ENCODE results near the gene IL1RL1.
A peak's percentile ranks its signal among the peaks of the same experiment; 100 is the strongest.
"Not testable (repeated sequence)": the region's sequence is repeated elsewhere in the genome, so short reads cannot be mapped to it uniquely, and the experiment has no call there.

IL1RL1 gene

DNA sequence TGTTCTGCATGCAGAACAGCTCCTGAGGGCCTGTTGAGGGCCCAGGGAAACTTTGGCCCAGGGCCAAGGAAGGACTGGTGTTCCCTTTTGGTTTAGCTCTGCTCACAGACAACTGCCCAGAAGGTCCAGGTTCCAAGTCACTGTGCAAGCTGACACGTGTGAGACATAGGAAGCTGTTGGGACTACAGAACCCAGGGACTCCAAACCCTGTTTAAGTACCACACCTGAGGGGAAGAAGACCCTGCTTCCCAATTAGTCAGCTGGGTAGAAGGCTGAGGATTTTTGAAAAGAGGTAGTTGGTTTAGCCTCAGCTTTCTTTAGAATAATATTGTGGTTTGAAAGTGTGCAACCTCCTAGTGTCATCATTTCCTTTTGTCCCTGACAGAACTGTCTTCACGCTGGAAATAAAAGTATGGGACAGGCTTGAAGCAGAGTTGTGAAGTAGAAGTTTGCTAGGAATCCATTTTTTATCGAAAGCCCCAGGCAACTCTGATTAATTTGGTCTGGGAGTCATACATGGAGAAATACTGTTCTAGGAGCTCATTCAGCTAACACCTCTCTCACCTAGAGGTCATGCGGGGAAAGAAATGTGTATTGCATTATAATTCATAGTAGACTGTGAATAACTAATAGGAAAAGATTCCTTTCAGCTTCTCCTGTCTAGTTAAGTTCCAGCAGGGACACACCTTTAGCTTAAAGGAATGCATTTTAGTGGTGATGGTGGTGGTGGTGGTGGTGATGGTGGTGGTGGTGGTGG lies 19.9 kb upstream of the IL1RL1 start:
- no peak for DNase-seq (ENCODE audit: low read depth in 2 of 3, low spot score in 2 of 3)

DNA sequence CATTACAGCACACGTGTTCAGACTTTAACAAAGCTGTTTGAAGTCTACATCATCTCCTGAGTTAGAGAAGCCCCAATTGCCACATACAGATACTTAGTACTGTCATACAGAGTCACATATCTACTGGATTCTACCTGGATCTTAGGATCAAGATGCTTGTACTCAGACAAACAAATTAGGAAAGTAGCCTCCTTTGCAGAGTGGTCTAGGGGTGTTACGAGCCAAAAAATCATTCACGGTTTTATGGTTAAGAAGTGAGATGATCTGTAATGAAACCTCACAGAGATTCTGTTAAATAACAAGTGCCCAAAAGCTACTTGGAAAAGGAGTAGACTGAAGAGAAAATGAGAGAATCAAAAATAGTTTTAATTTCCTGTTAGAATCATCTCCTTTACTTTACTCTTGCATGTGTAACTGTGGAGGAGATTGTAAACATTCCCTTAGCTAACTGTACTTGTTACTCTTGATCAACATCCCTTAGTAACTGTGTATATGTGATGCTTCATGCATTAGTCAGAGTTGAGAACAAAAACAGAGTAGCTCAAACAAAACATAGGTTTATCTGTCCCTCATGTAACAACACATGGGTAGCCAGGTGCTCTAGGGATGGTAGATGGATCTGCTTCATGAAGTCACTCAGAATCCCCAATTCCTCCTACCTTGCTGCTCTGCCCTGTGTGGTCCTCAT lies 16.4 kb upstream of the IL1RL1 start:
- no peak for DNase-seq (ENCODE audit: low read depth in 2 of 3, low spot score in 2 of 3)

DNA sequence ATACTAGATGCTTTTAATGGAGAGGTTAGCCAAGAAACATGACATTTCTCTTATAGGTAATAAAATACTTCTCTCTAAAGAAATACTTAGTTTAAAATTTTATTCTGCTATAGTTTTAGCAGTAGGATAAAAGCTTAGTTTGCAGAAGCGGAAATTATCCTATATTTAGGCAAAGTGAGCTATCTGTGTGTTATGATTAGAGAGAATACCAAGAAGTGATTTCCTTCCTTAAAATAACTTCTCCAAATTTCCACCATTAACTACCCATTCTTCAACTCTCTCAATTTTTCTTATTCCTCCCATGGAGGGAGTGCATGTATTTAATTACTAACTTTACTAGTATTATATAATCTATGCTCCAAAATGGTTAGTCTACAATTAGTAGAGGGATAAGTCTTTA lies 15.8 kb upstream of the IL1RL1 start:
- DNase-seq (ENCODE audit: low read depth in 2 of 3, low spot score in 2 of 3), result no peak

DNA sequence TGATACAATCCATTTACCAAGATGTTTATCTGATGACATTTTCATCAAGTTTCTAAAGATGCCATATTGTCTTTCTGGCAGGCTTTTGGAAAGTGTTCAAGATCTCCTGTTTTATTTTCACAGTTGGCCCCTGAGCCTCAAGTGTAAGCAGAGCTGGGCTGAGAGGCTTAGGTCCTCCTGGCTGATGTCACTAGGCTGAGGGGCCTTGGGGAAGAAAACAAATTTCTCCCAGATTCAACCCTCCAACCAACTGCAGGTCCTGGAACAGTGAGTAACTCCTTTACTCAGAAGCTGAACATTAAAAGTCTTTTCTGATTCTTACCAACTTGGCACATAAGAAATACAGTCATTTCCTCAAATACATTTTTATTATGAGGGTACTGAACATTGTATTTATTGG lies 14.9 kb upstream of the IL1RL1 start:
- no peak for DNase-seq (ENCODE audit: low read depth in 2 of 3, low spot score in 2 of 3)

DNA sequence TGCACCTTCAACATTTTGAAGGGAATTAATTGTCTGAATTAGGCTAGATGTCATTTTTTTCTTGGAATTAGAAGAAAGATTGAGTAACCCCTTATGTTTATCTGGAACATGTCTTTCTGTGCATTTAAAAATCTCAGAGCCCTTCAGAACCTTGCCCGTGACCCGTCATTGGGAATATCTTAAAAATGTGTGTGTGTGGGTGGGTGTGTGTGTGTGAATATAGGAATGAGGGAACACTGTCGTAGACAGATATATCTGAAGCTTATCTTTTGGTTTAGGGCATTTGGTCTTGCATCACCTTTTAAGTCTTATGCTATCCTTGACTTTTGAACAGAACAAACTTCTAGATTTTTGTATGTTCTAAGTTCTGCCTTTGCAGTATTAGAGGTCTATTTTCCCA lies 13.5 kb upstream of the IL1RL1 start:
- no peak for DNase-seq (ENCODE audit: low read depth in 2 of 3, low spot score in 2 of 3)

DNA sequence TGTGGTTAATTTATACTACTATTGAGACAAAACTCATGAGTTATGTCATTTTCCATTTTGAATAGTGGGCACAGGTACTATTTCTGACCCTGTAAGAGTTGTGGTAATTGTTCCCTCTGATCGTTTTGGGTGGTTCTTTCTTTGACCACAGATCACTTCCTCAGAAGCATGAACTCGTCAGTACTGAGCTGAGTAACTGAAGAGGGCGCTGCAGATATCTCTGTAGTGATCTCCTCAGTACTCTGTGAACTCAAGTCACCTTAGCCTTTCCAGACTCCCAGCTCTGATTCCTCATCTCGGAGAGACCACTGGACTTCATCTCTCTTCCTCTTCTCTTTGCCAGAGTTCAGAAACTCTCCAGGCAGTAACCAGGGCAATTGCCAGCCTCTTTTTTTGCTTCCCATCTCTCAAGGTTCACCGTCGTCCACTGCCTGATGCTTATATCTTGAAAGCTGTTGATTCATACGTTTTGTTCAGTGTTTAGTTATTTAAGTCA lies 9.4 kb upstream of the IL1RL1 start:
- DNase-seq (ENCODE audit: low read depth in 2 of 3, low spot score in 2 of 3), result peak in 1 of 3 experiments; percentile 14

DNA sequence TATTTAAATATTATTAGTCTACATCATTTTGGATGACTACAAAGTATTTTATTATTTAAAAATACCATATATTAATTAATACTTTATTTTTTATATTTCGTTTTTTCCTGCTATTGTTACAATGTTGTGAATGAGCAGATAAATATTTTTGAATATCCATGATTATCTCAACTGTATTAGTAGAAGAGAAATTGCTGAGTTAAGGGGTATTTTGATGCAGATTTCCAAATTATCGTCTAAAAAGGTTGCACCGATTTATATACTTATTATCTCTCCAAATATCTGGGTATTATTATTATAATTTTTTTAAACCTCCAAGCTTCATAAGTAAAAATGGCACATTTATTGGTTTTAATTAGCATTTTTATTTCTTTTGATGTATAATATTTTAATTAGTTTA lies 8.9 kb upstream of the IL1RL1 start:
- no peak for DNase-seq (ENCODE audit: low read depth in 2 of 3, low spot score in 2 of 3)

DNA sequence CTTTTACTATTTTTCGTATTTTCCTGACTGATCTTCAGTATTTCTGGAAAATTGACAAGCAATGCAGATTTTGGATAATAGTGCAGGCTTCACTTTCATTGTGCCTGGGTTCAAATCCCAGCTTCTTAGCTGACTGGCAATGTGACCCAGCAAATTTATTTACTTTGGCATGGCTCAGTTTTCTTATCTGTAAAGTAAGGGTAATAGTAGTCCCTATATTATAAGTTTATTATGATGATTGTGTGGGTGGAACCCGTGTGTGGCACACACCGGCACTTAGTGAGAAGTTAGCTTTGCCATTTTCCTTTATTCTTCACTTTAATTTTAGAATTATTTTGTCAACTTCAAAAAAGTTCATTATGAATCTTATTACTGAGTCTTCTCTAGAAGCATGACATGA lies 7.8 kb upstream of the IL1RL1 start:
- no peak for DNase-seq (ENCODE audit: low read depth in 2 of 3, low spot score in 2 of 3)

DNA sequence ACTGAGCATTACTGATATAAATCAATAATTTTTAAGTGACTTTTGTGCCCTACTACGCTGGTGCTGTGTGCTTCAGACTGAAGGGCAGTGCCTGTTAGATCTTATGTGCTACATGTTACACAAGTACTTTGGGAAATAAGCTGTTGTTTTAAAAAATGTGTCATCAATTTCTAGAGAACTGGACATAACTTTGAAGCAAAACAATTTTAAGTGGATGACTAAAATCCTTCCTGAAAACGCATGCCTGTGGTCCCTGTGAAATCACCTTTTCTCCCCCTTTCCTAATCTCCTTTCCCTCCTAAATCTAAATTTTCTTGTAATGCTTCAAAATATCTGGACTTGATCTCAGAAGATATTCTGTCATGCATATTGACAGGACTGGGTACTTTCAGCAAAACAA lies 7.1 kb upstream of the IL1RL1 start:
- DNase-seq (ENCODE audit: low read depth in 2 of 3, low spot score in 2 of 3), result no peak

DNA sequence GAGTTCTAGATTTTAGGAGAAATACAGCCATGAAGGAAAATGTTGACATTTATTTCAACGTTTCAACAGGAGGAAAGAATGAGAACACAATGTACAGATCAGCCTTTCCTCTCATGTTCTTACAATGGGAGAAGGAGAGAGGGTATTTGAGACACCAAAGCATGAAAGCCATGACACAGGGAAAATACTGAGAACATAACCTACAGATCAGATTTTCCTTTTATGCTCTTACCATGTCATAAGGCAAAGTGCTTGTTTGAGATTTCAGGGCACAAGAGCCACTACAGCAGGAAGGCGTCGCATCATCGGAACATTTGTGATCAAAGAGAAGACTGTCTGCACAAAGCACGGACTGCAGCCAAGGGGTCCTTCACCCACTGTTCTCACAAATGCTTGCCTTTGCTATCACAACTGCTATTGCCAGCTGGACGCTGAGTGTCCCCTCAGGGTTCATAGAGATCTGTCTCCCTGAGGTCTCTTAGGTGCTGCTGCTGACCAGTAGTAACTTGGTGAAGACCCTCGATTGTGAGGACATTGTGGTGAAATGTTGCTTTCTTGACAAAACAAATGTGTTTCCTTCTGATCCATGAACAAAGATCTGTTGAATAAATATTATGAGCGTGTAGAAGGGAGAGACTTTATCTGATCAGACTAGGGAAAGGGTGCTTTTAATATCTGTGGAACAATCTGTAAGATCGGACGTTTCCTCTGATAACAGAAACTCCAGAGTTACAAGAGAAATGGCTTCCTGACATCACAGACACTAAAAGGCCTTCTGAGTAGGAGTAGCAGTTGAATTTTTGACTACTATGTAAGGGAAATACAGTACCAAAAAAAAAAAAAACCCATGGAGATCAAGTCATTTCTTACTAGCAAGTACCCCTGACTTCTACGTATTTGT lies 6.4 kb upstream of the IL1RL1 start:
- no peak for DNase-seq (ENCODE audit: low read depth in 2 of 3, low spot score in 2 of 3)

DNA sequence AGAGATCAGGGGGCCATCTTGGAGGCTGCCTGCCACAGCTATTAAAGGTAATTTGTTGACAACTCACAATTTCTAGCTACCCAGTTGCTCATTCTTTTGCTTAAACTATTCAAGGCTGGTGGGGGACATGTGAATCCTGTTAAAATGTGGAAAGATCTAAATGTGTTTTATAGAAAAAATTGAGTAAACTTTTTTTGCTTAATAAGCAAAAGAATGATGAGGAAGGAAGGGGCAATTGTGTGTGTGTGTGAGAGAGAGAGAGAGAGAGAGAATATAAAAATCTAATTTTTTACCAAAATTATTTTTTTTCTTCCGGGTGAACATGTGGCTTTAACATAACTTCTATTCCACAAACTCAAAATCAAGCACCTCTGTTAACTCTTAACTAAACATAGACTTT lies 5.2 kb upstream of the IL1RL1 start:
- DNase-seq (ENCODE audit: low read depth in 2 of 3, low spot score in 2 of 3), result no peak

DNA sequence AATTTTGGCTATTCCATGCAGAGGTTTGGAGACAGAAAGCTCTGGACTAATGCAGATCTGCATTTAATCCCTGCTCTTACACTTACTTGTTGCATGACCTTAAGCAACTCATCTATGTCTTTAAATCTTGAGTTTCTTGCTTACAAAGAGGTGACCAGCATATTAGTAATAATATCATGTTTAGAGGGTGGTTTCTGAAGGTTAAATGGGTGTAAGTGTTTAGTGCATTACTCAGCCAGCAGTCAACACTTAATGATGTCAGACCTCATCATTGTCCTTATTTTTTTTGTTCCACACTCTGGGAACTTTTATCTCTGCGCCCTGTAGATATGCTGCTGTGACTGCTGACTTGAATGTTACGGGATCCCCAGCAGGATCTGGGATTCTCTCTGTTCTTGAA lies 1.7 kb downstream of the IL1RL1 start:
- no peak for DNase-seq (ENCODE audit: low read depth in 2 of 3, low spot score in 2 of 3)

DNA sequence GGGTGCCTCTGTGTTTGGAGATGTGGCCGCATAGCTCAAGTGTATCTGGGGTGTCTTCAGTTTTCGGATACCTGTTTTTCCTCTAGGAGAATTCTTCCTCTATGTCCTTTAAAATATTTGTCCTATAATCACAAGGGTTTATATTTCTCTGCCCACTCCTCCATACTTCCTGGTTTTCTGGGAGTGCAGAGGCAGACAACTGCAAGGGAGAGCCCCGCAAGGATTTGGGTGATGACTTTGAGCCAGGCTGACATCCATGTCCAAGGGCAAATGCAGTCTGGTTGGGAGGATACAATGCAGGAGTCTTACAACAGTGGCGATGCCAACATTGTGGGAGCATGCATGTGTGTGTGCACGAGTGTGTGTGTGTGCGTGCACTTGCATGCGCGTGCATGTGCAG lies 2.1 kb downstream of the IL1RL1 start:
- DNase-seq (ENCODE audit: low read depth in 2 of 3, low spot score in 2 of 3), result no peak

DNA sequence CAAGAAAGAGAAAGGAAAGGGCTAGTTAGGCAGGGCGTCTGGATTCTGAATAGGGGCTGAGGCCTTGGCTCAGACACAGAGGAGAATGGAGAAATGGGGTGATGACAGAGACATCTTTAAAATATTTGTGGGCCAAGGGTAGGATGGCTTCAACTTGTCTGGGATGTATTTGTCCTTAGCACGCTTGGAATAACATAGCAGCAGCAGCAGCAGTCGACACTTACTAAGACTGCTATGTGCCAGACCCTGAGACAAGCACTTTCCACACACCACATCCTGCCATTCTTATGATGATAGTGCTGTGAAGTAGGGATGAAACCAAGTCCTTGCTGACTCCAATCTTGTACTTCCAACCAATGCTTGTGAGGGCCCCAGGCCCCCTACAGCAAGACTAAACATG lies 2.6 kb downstream of the IL1RL1 start:
- DNase-seq (ENCODE audit: low read depth in 2 of 3, low spot score in 2 of 3), result no peak

DNA sequence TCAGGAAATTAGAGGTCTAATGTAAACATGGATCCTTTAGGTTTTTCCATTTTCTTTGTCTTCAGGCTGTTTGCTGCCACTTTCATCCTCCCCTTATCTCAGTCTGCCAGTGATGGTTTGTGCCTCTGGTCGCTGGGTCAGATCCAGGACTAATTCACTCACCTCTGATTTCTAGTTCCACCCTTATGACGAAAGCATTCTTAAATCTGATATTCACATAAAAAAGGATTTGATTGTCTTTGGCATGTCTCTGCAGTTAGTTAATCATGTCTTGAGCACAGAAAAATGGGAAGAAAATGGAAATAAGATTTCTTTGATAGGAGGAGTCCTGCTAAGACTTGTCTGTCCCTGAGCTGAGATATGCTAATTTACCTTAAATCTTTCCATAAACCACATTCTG lies 4.6 kb downstream of the IL1RL1 start:
- DNase-seq (ENCODE audit: low read depth in 2 of 3, low spot score in 2 of 3), result no peak

DNA sequence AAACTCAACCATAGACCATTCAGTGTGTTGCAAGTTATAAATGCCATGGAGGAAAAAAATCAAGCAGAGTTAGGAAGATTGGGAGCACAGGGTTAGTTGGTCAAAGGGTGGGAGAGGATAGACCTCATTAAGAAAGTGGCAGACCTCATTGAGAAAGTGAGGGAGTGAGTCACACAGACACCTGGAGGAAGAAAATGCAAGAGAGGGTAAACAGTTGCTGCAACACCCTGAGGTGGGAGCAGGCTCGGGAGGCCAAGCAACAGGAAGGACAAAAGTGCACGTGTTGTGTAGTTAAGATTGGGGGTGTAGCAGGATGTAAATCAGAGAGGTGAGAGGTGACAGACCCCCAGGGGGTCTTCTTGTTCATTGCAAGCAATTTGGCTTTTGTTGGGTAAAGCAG lies 6.4 kb downstream of the IL1RL1 start:
- no peak for DNase-seq (ENCODE audit: low read depth in 2 of 3, low spot score in 2 of 3)

DNA sequence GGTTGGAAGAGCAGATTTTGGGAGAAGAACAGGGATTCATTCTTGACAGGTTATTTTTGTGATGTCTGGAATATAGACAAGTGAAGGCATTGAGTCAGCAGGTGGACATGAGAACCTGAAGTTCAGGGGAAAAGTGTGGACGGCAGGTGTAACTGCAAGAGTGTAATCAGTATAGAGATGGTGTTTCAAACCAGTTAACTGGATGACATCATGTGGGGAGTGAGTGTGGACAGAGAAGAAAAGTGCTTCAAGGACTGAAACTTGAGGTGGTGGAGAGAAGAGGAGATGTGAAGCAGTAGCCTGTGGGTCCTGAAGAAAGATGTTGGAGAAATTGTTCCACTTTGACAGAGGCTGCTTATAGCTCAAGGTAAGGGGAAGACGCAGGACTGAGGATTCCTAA lies 7.1 kb downstream of the IL1RL1 start:
- DNase-seq (ENCODE audit: low read depth in 2 of 3, low spot score in 2 of 3), result no peak

DNA sequence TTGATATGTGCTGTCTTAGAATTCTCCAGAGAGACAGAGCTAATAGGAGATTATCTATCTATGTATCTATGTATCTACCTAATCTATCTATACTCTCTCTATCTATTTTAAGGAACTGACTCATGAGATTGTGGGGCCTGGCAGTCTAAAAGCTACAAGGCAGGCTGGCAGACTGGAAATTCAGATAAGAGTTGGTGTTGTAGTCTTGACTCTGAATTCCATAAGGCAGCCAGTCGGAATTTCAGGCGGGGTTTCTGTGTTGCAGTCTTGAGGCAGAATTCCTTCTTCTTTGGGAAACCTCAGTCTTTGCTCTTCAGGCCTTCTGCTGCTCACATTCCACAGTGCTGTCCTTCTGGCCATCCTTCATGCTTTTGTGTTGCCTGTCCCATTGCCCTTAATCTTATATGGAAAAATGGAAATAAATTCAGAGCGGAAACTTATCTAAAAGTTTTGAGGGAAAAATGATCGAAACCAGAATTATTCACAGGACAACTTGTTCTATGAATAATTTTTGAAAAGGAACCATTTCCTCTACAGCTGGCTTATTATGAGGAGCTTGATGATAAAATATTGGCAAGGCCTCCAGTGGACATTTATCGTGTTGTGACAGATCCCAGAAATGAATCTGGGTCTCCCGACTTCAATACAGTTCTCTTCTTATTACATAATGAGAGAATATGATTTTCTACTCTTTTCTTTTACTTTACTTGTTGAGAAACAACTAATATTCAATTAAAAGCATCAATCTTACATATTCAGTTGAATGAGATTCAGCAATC lies 10.8 kb downstream of the IL1RL1 start:
- no peak for DNase-seq (ENCODE audit: low read depth in 2 of 3, low spot score in 2 of 3)

DNA sequence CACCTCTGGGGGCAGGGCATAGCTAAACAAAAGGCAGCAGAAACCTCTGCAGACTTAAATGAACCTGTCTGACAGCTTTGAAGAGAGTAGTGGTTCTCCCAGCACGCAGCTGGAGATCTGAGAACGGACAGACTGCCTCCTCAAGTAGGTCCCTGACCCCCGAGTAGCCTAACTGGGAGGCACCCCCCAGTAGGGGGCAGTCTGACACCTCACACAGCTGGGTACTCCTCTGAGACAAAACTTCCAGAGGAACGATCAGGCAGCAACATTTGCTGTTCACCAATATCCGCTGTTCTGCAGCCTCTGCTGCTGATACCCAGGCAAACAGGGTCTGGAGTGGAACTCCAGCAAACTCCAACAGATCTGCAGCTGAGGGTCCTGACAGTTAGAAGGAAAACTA lies 13.6 kb downstream of the IL1RL1 start:
- DNase-seq (ENCODE audit: low read depth in 2 of 3, low spot score in 2 of 3), result not testable (repeated sequence)

DNA sequence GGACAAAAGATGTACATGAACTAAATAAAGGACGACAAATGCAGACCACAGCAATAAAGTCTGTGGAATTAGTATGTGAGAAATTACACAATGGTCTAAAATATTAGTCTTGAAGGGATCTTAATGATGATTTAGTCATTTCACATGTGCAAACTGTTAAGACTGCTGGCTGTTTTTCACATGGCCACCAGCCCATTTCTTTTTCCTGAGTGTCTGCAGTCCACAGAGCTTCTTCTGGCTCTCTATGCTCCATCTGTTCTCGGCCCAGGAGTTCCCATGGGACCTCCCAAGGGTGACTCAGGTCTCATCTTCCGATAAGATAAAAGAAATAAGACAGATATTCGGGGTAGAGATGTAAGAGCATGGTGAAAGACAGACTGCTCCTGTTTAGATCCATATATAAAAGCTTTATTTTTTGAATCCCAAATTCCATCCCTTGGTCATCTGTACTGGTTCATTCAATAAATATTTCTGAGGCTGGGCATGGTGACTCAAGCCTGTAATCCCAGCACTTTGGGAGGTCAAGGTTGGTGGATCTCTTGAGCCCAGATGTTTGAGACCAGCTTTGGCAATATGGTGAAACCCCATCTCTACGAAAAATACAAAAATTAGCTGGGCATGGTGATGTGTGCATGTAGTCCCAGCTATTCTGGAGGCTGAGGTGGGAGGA lies 20.1 kb downstream of the IL1RL1 start:
- DNase-seq (ENCODE audit: low read depth in 2 of 3, low spot score in 2 of 3), result no peak

Measured in activated CD8-positive, alpha-beta memory T cell treated with anti-CD3 and anti-CD28 coated beads for 48 hours (primary cell).